Smooth muscle cell (in vitro differentiated cells): ENCODE measurements around the gene TWIST2. TPM values are rescaled to one million over a fixed set of nuclear protein-coding genes. Genes with fewer than 3 reads are reported as not detected.

ENCODE experiments used
- DNase-seq: peaks from one replicate; lab custom pipeline; 2025; ENCODE audit not compliant: unreplicated experiment; lab: John Stamatoyannopoulos, UW
- H2AFZ ChIP-seq: fragments of 200-600 bp; sonication (generic); 2 replicates; pipeline ENCODE4 v1.6.0; 2016; ENCODE audit warnings: antibody characterized with exemption, low read depth, mild to moderate bottlenecking
- H3F3A ChIP-seq: fragments of 200-600 bp; sonication (generic); 2 replicates; pipeline ENCODE4 v1.6.0; 2017; ENCODE audit warnings: antibody characterized with exemption, low read depth
- H3K27ac ChIP-seq: fragments of 200-600 bp; sonication (generic); 2 replicates; pipeline ENCODE4 v1.5.1; 2016; ENCODE audit warnings: low read depth, mild to moderate bottlenecking
- H3K27me3 ChIP-seq: fragments of 200-600 bp; sonication (generic); 2 replicates; pipeline ENCODE4 v1.6.1; 2016; ENCODE audit warnings: low read depth, mild to moderate bottlenecking
- H3K36me3 ChIP-seq: fragments of 200-600 bp; sonication (generic); 2 replicates; pipeline ENCODE4 v1.5.1; 2016; ENCODE audit warnings: low read depth
- H3K4me1 ChIP-seq: fragments of 200-600 bp; sonication (generic); 2 replicates; pipeline ENCODE4 v1.5.1; 2016; ENCODE audit warnings: low read depth
- H3K4me2 ChIP-seq: fragments of 200-600 bp; sonication (generic); 2 replicates; pipeline ENCODE4 v1.6.0; 2016; ENCODE audit warnings: mild to moderate bottlenecking
- H3K4me3 ChIP-seq: fragments of 200-600 bp; sonication (generic); 2 replicates; pipeline ENCODE4 v1.5.1; 2016; ENCODE audit warnings: mild to moderate bottlenecking
- H3K79me2 ChIP-seq: fragments of 200-600 bp; sonication (generic); 2 replicates; pipeline ENCODE4 v1.6.0; 2016; ENCODE audit warnings: low read depth, mild to moderate bottlenecking
- H3K9ac ChIP-seq: fragments of 200-600 bp; sonication (generic); 2 replicates; pipeline ENCODE4 v1.6.0; 2016; ENCODE audit warnings: low read depth
- H3K9me3 ChIP-seq: fragments of 200-600 bp; sonication (generic); replicated peaks from 2 replicates; pipeline ENCODE4 v1.5.1; 2016; ENCODE audit warnings: low read depth
- H4K20me1 ChIP-seq: fragments of 200-600 bp; sonication (generic); 2 replicates; pipeline ENCODE4 v1.6.0; 2016; ENCODE audit warnings: low read depth
- WGBS: methylation state at CpG from one replicate; pipeline ENCODE4 v1.1.7; 2016; ENCODE audit warnings: low lambda C conversion rate; 5-methylcytosine and 5-hydroxymethylcytosine counted together
- polyA plus RNA-seq: library from polyadenylated mRNA; unstranded; fragments of >200 nt; fragmentation: Nextera tagmentation; extraction: Ambion mirVana; gene quantifications from 2 replicates; pipeline ENCODE4 v1.2.1, GENCODE V29; 2016
- total RNA-seq: library from RNA; depleted of rRNA; stranded (reverse); fragments of >200 nt; gene quantifications from 2 replicates; pipeline ENCODE4 v1.2.3, GENCODE V29; 2014
- TF ChIP-seq, protein P1 (sequence below): fragments of 200-600 bp; sonication (generic); IDR thresholded peaks from 2 replicates; pipeline ENCODE4 v1.5.1; 2017; ENCODE audit warnings: borderline replicate concordance, mild to moderate bottlenecking, antibody characterized with exemption; ENCODE audit not compliant: insufficient read depth, poor library complexity, severe bottlenecking

Gene TWIST2
- total and polyA plus RNA-seq, 2 experiments from 2014 or later, result 1.0 to 2.4 TPM

DNA sequence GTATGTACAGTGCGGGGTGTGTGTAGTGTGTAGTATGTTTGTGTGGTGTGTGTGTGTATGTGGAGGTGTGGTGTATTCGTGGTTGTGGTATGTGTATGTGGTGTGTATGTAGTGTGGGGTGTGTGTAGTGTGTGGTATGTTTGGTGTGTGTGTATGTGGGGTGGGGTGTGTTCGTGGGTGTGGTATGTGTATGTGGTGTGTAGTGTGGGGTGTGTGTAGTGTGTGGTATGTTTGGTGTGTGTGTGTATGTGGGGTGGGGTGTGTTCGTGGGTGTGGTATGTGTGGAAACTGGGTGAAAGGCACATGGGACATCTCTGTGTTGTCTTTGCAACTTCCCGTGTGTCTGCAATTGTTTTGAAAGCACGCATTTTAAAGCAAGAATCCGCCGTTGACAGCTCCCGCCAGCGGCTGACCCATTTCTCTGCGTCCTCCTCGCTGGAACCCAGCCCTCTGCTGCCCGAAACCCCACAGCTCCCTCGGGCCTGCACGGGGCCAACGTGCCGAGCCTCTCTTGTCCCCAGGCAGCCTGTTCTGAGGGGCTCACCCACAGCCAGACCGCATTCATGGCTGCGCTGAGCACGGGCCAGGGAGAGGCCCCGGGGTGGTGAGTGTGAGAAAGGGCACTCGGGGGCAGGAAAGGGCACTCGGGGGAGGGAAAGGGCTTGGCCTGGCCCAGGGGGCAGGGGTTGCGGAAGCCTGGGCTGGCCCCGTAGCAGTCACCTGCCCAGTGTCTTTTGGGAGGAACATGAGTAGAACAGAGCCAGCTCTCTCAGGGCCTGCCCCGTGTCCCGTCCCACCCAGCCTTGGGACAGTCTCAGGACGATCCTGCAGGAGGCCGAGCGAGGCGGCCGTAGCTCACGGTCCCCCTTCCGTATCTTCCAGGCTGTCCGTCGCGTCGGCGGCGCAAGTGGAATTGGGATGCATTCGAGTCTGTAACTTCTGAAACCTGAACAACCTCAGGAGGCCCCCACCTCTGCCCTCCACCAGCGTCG lies 61.4 kb downstream of the TWIST2 start:
- no peak for DNase-seq
- 76% methylated on average over 41 of the region's 43 CpGs for WGBS
- H3K4me1 ChIP-seq, result no peaks in the 10 kb centered on the region

DNA sequence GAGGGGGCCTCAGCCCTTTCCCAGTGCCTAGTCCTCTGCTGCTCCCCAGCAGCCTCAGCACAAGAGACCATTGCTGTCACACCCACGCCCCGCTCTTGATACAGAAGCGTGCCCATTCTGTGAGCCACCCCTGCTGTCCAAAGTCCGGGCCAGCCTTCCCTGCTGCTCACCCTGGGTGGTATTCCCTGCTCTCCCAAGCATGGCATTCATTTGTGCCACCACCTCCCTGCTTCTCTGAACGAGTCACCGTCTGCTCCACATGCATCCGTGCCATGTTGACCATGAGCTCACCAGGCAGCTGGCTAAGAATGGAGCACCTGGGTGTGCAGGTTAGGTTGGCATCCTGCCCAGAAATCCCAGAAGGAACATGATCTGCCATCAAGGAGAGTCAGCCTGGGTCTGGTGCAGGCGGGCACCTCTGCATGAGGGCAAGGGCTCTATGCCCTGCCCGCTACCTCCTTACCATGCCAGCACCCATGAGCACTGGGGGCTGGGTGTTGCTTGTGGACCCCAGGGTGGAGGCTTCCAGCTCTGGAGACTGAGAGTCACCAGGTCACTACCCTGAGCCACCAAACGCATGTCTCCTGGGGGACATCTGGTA lies 63.0 kb downstream of the TWIST2 start:
- Histone ChIP-seq H3F3A (no peaks in the 10 kb centered on the region), H3K4me3 (no peak overlapping the region), H3K79me2 (no peaks in the 10 kb centered on the region), H3K9ac (no peak overlapping the region), H2AFZ (no peak overlapping the region), H3K27me3 (no peaks in the 10 kb centered on the region), H3K27ac (no peak overlapping the region), H3K4me1 (no peaks in the 10 kb centered on the region), H3K36me3 (no peaks in the 10 kb centered on the region), H3K4me2 (no peak overlapping the region), H4K20me1 (no peaks in the 10 kb centered on the region), H3K9me3 (no peaks in the 10 kb centered on the region)
- TF ChIP-seq, protein P1, sequence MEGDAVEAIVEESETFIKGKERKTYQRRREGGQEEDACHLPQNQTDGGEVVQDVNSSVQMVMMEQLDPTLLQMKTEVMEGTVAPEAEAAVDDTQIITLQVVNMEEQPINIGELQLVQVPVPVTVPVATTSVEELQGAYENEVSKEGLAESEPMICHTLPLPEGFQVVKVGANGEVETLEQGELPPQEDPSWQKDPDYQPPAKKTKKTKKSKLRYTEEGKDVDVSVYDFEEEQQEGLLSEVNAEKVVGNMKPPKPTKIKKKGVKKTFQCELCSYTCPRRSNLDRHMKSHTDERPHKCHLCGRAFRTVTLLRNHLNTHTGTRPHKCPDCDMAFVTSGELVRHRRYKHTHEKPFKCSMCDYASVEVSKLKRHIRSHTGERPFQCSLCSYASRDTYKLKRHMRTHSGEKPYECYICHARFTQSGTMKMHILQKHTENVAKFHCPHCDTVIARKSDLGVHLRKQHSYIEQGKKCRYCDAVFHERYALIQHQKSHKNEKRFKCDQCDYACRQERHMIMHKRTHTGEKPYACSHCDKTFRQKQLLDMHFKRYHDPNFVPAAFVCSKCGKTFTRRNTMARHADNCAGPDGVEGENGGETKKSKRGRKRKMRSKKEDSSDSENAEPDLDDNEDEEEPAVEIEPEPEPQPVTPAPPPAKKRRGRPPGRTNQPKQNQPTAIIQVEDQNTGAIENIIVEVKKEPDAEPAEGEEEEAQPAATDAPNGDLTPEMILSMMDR, result no peak
- 93% methylated on average over 10 of the region's 10 CpGs for WGBS
- DNase-seq, result no peak

More for the DNA sequence above, 61.4 kb downstream of the TWIST2 start:
- Histone ChIP-seq H3K4me3 (no peak overlapping the region), H3K9ac (no peak overlapping the region), H4K20me1 (no peaks in the 10 kb centered on the region), H3K9me3 (no peaks in the 10 kb centered on the region), H3K27me3 (no peaks in the 10 kb centered on the region), H3K79me2 (no peaks in the 10 kb centered on the region), H2AFZ (no peak overlapping the region), H3F3A (no peaks in the 10 kb centered on the region), H3K27ac (no peak overlapping the region), H3K4me2 (no peak overlapping the region), H3K36me3 (no peaks in the 10 kb centered on the region)
- TF ChIP-seq, protein P1, result no peak

DNA sequence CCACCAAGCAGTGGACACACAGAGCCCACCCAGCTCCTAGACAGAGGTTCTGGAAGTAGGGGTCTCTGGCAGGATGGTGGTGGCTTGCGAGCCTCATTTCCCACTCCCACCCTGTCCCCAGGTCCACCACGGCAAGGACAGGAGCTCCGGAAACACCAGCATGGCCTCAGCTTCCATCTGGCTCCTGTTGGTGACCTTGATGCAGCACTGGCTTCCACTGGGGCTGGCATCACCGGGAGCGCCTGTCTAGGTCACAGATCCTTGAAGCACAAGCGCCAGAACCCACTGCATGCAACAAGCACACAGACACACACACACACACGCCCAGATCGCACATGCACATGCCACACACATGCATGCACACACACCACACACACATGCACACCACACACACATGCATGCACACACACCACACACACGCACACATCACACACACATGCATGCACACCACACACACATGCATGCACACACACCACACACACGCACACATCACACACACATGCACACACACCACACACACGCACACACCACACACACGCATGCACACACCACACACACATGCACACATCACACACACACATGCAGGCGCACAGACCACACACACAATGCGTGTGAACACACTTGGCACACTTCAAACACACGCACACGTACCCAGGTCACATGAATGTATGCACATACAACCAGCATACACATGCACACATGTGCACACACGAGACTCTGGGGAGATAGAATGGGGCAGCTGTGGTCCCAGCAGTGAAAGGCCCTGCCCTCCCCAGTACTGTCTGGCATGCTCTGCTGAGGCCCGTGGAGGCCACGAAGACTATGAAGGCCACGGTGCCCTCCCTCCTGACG lies 63.7 kb downstream of the TWIST2 start:
- H3F3A ChIP-seq, result no peaks in the 10 kb centered on the region
- 86% methylated on average over 21 of the region's 21 CpGs for WGBS
- no peaks in the 10 kb centered on the region for H3K4me1 ChIP-seq
- TF ChIP-seq, protein P1, result no peak
- no peaks in the 10 kb centered on the region for H4K20me1 ChIP-seq
- no peaks in the 10 kb centered on the region for H3K9me3 ChIP-seq
- DNase-seq, result no peak
- no peaks in the 10 kb centered on the region for H3K36me3 ChIP-seq
- no peak overlapping the region for H3K4me3 ChIP-seq
- no peak overlapping the region for H3K9ac ChIP-seq
- H3K79me2 ChIP-seq, result no peaks in the 10 kb centered on the region
- no peaks in the 10 kb centered on the region for H3K27me3 ChIP-seq
- no peak overlapping the region for H3K27ac ChIP-seq
- no peak overlapping the region for H2AFZ ChIP-seq
- no peak overlapping the region for H3K4me2 ChIP-seq
